H9 (cell line): ENCODE measurements around the gene SIPA1L3. TPM values are rescaled to one million over a fixed set of nuclear protein-coding genes. Genes with fewer than 3 reads are reported as not detected.

Source experiments
- DNase-seq: peaks from one replicate; pipeline ENCODE4 v3.0.0-alpha.2; 2017
- H2AFZ ChIP-seq: one replicate; pipeline ENCODE4 v1.6.1; 2013; ENCODE audit warnings: mild to moderate bottlenecking, low read length, control low read depth, moderate library complexity
- H2AK5ac ChIP-seq: 2 replicates; pipeline ENCODE4 v1.6.1; 2013; ENCODE audit warnings: low read length, control low read depth, mixed read lengths; ENCODE audit not compliant: insufficient read length
- H2BK120ac ChIP-seq: one replicate; pipeline ENCODE4 v1.6.1; 2013; ENCODE audit warnings: low read depth, mild to moderate bottlenecking, low read length, control low read depth, inconsistent platforms; ENCODE audit not compliant: poor library complexity, severe bottlenecking
- H2BK12ac ChIP-seq: 2 replicates; pipeline ENCODE4 v1.6.1; 2013; ENCODE audit warnings: low read length, control low read depth, mixed read lengths, low read depth; ENCODE audit not compliant: insufficient read length
- H2BK15ac ChIP-seq: 2 replicates; pipeline ENCODE4 v1.6.1; 2013; ENCODE audit warnings: low read depth, low read length, control low read depth
- H2BK20ac ChIP-seq: one replicate; pipeline ENCODE4 v1.6.1; 2013; ENCODE audit warnings: low read depth, mild to moderate bottlenecking, low read length, control low read depth, inconsistent platforms; ENCODE audit not compliant: poor library complexity, severe bottlenecking
- H2BK5ac ChIP-seq: 2 replicates; pipeline ENCODE4 v1.6.1; 2013; ENCODE audit warnings: low read length, control low read depth, mixed read lengths; ENCODE audit not compliant: insufficient read length
- H3K14ac ChIP-seq: 2 replicates; pipeline ENCODE4 v1.6.1; 2013; ENCODE audit warnings: low read length, control low read depth; ENCODE audit not compliant: insufficient read depth
- H3K18ac ChIP-seq: 2 replicates; pipeline ENCODE4 v1.6.1; 2013; ENCODE audit warnings: low read depth, mild to moderate bottlenecking, mixed read lengths, low read length, control low read depth; ENCODE audit not compliant: insufficient read length
- H3K23ac ChIP-seq: 2 replicates; pipeline ENCODE4 v1.6.1; 2013; ENCODE audit warnings: low read length, control low read depth, mixed read lengths, low read depth; ENCODE audit not compliant: insufficient read length
- H3K23me2 ChIP-seq: 2 replicates; pipeline ENCODE4 v1.6.1; 2013; ENCODE audit warnings: low read depth, mild to moderate bottlenecking, mixed read lengths, low read length, control low read depth; ENCODE audit not compliant: insufficient read length, poor library complexity, severe bottlenecking
- H3K27ac ChIP-seq: 2 replicates; pipeline ENCODE4 v1.5.1; 2013; ENCODE audit warnings: low read length, control low read depth, mixed read lengths, low read depth; ENCODE audit not compliant: insufficient read length
- H3K27me3 ChIP-seq: 2 replicates; pipeline ENCODE4 v1.6.1; 2013; ENCODE audit warnings: low read length, control low read depth, inconsistent platforms; ENCODE audit not compliant: insufficient read depth
- H3K4ac ChIP-seq: 2 replicates; pipeline ENCODE4 v1.6.1; 2013; ENCODE audit warnings: low read depth, mild to moderate bottlenecking, control low read depth, inconsistent platforms, low read length, moderate library complexity
- H3K4me1 ChIP-seq: 2 replicates; pipeline ENCODE4 v1.6.1; 2013; ENCODE audit warnings: low read length, control low read depth, inconsistent platforms; ENCODE audit not compliant: insufficient read depth
- H3K4me2 ChIP-seq: 2 replicates; pipeline ENCODE4 v1.6.1; 2013; ENCODE audit warnings: low read length, control low read depth, mixed read lengths; ENCODE audit not compliant: insufficient read length, insufficient read depth
- H3K56ac ChIP-seq: 2 replicates; pipeline ENCODE4 v1.6.1; 2013; ENCODE audit warnings: low read depth, mild to moderate bottlenecking, mixed read lengths, low read length, control low read depth; ENCODE audit not compliant: insufficient read length
- H3K79me1 ChIP-seq: 2 replicates; pipeline ENCODE4 v1.6.1; 2013; ENCODE audit warnings: low read depth, mild to moderate bottlenecking, moderate library complexity, low read length, control low read depth, inconsistent platforms; ENCODE audit not compliant: insufficient read depth, poor library complexity, severe bottlenecking
- H3K79me2 ChIP-seq: 2 replicates; pipeline ENCODE4 v1.6.1; 2013; ENCODE audit warnings: low read length, control low read depth, inconsistent platforms; ENCODE audit not compliant: insufficient read depth
- H3K9ac ChIP-seq: 2 replicates; pipeline ENCODE4 v1.6.1; 2013; ENCODE audit warnings: low read length, control low read depth, mixed read lengths; ENCODE audit not compliant: insufficient read length; ENCODE audit errors: extremely low read depth
- H3K9me3 ChIP-seq: one replicate; pipeline ENCODE4 v1.6.1; 2013; ENCODE audit warnings: low read depth, low read length, inconsistent platforms; ENCODE audit not compliant: control insufficient read depth
- H3T11ph ChIP-seq: one replicate; pipeline ENCODE4 v1.6.1; 2013; ENCODE audit warnings: mild to moderate bottlenecking, low read length, control low read depth, inconsistent platforms
- H4K20me1 ChIP-seq: one replicate; pipeline ENCODE4 v1.6.1; 2013; ENCODE audit not compliant: control insufficient read depth, insufficient read length, insufficient read depth
- H4K5ac ChIP-seq: 2 replicates; pipeline ENCODE4 v1.6.1; 2013; ENCODE audit warnings: low read depth, mild to moderate bottlenecking, mixed read lengths, low read length, control low read depth; ENCODE audit not compliant: insufficient read length
- H4K8ac ChIP-seq: replicated peaks from 2 replicates; pipeline ENCODE4 v1.6.1; 2013; ENCODE audit warnings: low read length, control low read depth, mixed read lengths, low read depth; ENCODE audit not compliant: insufficient read length
- H4K91ac ChIP-seq: 2 replicates; pipeline ENCODE4 v1.6.1; 2013; ENCODE audit warnings: low read depth, mild to moderate bottlenecking, moderate library complexity, mixed read lengths, low read length, control low read depth; ENCODE audit not compliant: insufficient read length
- H3K27ac Mint-ChIP-seq, 3 experiments: 2 replicates in 2 of 3; 3 replicates in 1 of 3; pipeline ENCODE4 v1.8.0; 2020 to 2021; ENCODE audit warnings: mixed read lengths in 3 of 3, mild to moderate bottlenecking in 1 of 3, moderate library complexity in 1 of 3
- H3K27me3 Mint-ChIP-seq: 2 replicates; pipeline ENCODE4 v1.8.0; 2021; ENCODE audit warnings: low read depth, mild to moderate bottlenecking, moderate library complexity, mixed read lengths
- H3K36me3 Mint-ChIP-seq, 3 experiments: 2 replicates in 2 of 3; 3 replicates in 1 of 3; pipeline ENCODE4 v1.8.0; 2020 to 2021; ENCODE audit warnings: low read depth in 3 of 3, mixed read lengths in 3 of 3; ENCODE audit not compliant: insufficient read depth in 1 of 3
- H3K4me1 Mint-ChIP-seq, 2 experiments: 2 replicates each; pipeline ENCODE4 v1.8.0; 2020; ENCODE audit warnings: mixed read lengths in 2 of 2
- H3K4me3 Mint-ChIP-seq, 2 experiments: 2 replicates in 1 of 2; 3 replicates in 1 of 2; pipeline ENCODE4 v1.8.0; 2020 to 2021; ENCODE audit warnings: mild to moderate bottlenecking in 2 of 2, mixed read lengths in 2 of 2, moderate library complexity in 1 of 2
- H3K9me3 Mint-ChIP-seq, 2 experiments: 2 replicates in 1 of 2; 3 replicates in 1 of 2; pipeline ENCODE4 v1.8.0; 2020; ENCODE audit warnings: mild to moderate bottlenecking in 2 of 2, mixed read lengths in 2 of 2, moderate library complexity in 1 of 2
- WGBS: extraction: QIAGEN DNeasy Blood & Tissue Kit; methylation state at CpG from one replicate; pipeline ENCODE4 v1.1.7; 2013; ENCODE audit warnings: missing lambda C conversion rate, low lambda C conversion rate, mixed read lengths; ENCODE audit not compliant: insufficient read length; ENCODE audit errors: extremely low coverage; 5-methylcytosine and 5-hydroxymethylcytosine counted together
- total RNA-seq: library from RNA; stranded (reverse); gene quantifications from 2 replicates; pipeline ENCODE4 v1.2.1, GENCODE V29; 2021
- TF ChIP-seq, protein P1 (sequence below): fragments of 200-600 bp; sonication (generic); conservative IDR thresholded peaks from 3 replicates; pipeline ENCODE4 v1.8.0; 2021; ENCODE audit warnings: antibody characterized with exemption, mild to moderate bottlenecking

Gene SIPA1L3
- total RNA-seq, 1 experiment from 2014 or later = 40.1 TPM

DNA sequence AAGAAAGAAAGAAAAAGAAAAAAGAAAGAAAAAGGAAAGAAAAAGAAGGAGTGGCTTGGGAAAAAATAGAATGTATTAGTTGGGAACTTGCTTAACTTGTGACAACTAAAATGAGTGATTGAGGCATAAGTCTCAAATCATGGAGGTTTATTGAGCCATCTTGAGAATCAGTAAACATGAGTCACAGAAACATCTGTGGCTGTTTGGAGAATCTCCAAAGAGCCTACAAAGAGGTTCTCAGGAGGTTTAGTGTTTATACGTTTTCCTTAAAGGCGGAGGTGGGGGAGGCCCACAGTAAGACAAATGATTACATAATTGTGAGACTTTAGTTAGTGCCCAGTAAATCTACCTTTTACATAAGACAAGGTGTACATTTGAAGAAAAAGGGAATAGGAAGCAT is 39.2 kb upstream of the SIPA1L3 start:
- no peak overlapping the region for H3K14ac ChIP-seq
- H2BK5ac ChIP-seq = no peak overlapping the region
- no peak overlapping the region for H2AK5ac ChIP-seq
- H3K4me2 ChIP-seq = no peak overlapping the region
- peaks cover 19 to 39% of the 10 kb centered on the region in 2 experiments for H3K9me3 Mint-ChIP-seq
- H3K18ac ChIP-seq = no peak overlapping the region
- H2BK20ac ChIP-seq = no peak overlapping the region
- H3K4me1 ChIP-seq = peaks cover 2% of the 10 kb centered on the region; the same call in 1 of the 2 replicates
- H3K36me3 Mint-ChIP-seq = peaks cover 9 to 16% (median 15%) of the 10 kb centered on the region in 3 experiments
- no peak overlapping the region for H4K91ac ChIP-seq
- no peak overlapping the region for H3K9ac ChIP-seq
- no peak overlapping the region for H2BK15ac ChIP-seq
- no peak overlapping the region for H3K4me3 Mint-ChIP-seq
- no peak overlapping the region for H2BK120ac ChIP-seq
- no peak overlapping the region for H2BK12ac ChIP-seq
- no peaks in the 10 kb centered on the region for H3K23me2 ChIP-seq
- no peak overlapping the region for H3T11ph ChIP-seq
- H2AFZ ChIP-seq = no peak overlapping the region
- H3K79me1 ChIP-seq = no peaks in the 10 kb centered on the region
- no peak overlapping the region for H3K56ac ChIP-seq
- no CpG with 5 or more reads among the region's 2 CpGs for WGBS
- no peak overlapping the region for H3K27ac Mint-ChIP-seq
- H4K8ac ChIP-seq = no peak overlapping the region
- H3K79me2 ChIP-seq = no peaks in the 10 kb centered on the region
- no peaks in the 10 kb centered on the region for H3K27me3 ChIP-seq
- H3K27ac ChIP-seq = no peak overlapping the region
- H3K4ac ChIP-seq = no peak overlapping the region
- peaks cover 10% of the 10 kb centered on the region for H3K9me3 ChIP-seq
- no peak for DNase-seq
- H3K4me1 Mint-ChIP-seq = peaks cover 16 to 30% of the 10 kb centered on the region in 2 experiments
- TF ChIP-seq, protein P1, sequence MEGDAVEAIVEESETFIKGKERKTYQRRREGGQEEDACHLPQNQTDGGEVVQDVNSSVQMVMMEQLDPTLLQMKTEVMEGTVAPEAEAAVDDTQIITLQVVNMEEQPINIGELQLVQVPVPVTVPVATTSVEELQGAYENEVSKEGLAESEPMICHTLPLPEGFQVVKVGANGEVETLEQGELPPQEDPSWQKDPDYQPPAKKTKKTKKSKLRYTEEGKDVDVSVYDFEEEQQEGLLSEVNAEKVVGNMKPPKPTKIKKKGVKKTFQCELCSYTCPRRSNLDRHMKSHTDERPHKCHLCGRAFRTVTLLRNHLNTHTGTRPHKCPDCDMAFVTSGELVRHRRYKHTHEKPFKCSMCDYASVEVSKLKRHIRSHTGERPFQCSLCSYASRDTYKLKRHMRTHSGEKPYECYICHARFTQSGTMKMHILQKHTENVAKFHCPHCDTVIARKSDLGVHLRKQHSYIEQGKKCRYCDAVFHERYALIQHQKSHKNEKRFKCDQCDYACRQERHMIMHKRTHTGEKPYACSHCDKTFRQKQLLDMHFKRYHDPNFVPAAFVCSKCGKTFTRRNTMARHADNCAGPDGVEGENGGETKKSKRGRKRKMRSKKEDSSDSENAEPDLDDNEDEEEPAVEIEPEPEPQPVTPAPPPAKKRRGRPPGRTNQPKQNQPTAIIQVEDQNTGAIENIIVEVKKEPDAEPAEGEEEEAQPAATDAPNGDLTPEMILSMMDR = no peak
- H3K23ac ChIP-seq = no peak overlapping the region
- H4K20me1 ChIP-seq = no peaks in the 10 kb centered on the region
- no peak overlapping the region for H4K5ac ChIP-seq
- peaks cover 13% of the 10 kb centered on the region for H3K27me3 Mint-ChIP-seq
